Measurements from ENCODE around the gene AP3S2. TPM values are rescaled to one million over a fixed set of nuclear protein-coding genes. Genes with fewer than 3 reads are reported as not detected.

Gene AP3S2
- total and polyA plus RNA-seq, 8 donors: 11.0 to 25.2 (median 17.7) TPM

- no peak for FAIRE-seq
- peak; percentile 46 to 77 (median 63) for ATAC-seq
- intact Hi-C loops (cut with DNase I): no loop called here
- no peak for TF ChIP-seq CTCF (IDR thresholded peaks at IDR 0.05)
- WGBS, 2 donors: 33 to 42% methylated on average over 17 of the region's 17 CpGs
- Histone ChIP-seq H3K36me3 (peaks cover 0 to 8% (median 0%) of the 10 kb centered on the region in 3 donors), H3K9me3 (no peaks in the 10 kb centered on the region), H3K4me3 (no peak overlapping the region), H3K27me3 (no peaks in the 10 kb centered on the region), H3K4me1 (peaks cover 15 to 25% (median 22%) of the 10 kb centered on the region in 3 donors), H3K27ac (peak overlapping the region; percentile 34 to 73 (median 58))
- DNase-seq: peak in 1 of 6 donors; percentile 52
These were observed 65.3 kb downstream of the AP3S2 start for GRCh38 chr15:89828281-89829145.

GRCh38 chr15:89827829-89828228, 66.0 kb downstream of the AP3S2 start:
- intact Hi-C loops (cut with DNase I): no loop called here
- FAIRE-seq (no peak), ATAC-seq (peak; percentile 58 to 68 (median 65)), DNase-seq (peak in 4 of 6 donors; percentile 53 to 82 (median 58))
- Histone ChIP-seq H3K27ac (peak overlapping the region; percentile 34 to 73 (median 58)), H3K4me1 (peaks cover 15 to 25% (median 22%) of the 10 kb centered on the region in 3 donors), H3K4me3 (no peak overlapping the region), H3K27me3 (no peaks in the 10 kb centered on the region), H3K36me3 (peaks cover 0 to 1% (median 0%) of the 10 kb centered on the region in 3 donors), H3K9me3 (no peaks in the 10 kb centered on the region)
- WGBS, 2 donors: 38 to 59% methylated on average over 4 of the region's 4 CpGs
- TF ChIP-seq CTCF (IDR thresholded peaks at IDR 0.05): no peak

- no peaks in the 10 kb centered on the region for H3K36me3 ChIP-seq
- peak overlapping the region in 3 of 4 donors; percentile 33 to 63 (median 42) for H3K27ac ChIP-seq
- H3K27me3 ChIP-seq: no peaks in the 10 kb centered on the region
- WGBS, 2 donors: 50 to 53% methylated on average over 13 of the region's 13 CpGs
- H3K9me3 ChIP-seq: no peaks in the 10 kb centered on the region
- FAIRE-seq (no peak), ATAC-seq (peak; percentile 22 to 65 (median 46)), DNase-seq (peak in 1 of 6 donors; percentile 35)
- intact Hi-C loops (cut with DNase I): no loop called here
- H3K4me1 ChIP-seq: peaks cover 15 to 25% (median 22%) of the 10 kb centered on the region in 3 donors
- TF ChIP-seq CTCF (IDR thresholded peaks at IDR 0.05): no peak
- H3K4me3 ChIP-seq: no peak overlapping the region
These were observed 66.8 kb downstream of the AP3S2 start for GRCh38 chr15:89826671-89827655.

- H3K4me1 ChIP-seq: peaks cover 15 to 25% (median 22%) of the 10 kb centered on the region in 3 donors
- TF ChIP-seq CTCF (IDR thresholded peaks at IDR 0.05): no peak
- FAIRE-seq (no peak), ATAC-seq (no peak), DNase-seq (no peak)
- no peaks in the 10 kb centered on the region for H3K9me3 ChIP-seq
- no peak overlapping the region for H3K4me3 ChIP-seq
- 83 to 87% methylated on average over 10 of the region's 10 CpGs for WGBS, 2 donors
- intact Hi-C loops (cut with DNase I): no loop called here
- H3K27ac ChIP-seq: no peak overlapping the region
- no peaks in the 10 kb centered on the region for H3K36me3 ChIP-seq
- H3K27me3 ChIP-seq: no peaks in the 10 kb centered on the region
These were observed 68.4 kb downstream of the AP3S2 start for GRCh38 chr15:89825271-89825940.

All from pancreas (tissue), 10 donors.